Measurements from ENCODE around the gene ZNF865. TPM values are rescaled to one million over a fixed set of nuclear protein-coding genes. Genes with fewer than 3 reads are reported as not detected.

Gene ZNF865
- total and polyA plus RNA-seq, 2 donors (not counting 1 experiment from before 2014, with no cell fraction given) = 11.3 to 22.7 TPM

GRCh38 chr19:55646889-55647731 is 41.7 kb downstream of the ZNF865 start:
- Histone ChIP-seq H4K20me1 (ENCODE audit: control insufficient read depth, insufficient read depth, low read length, poor library complexity, severe bottlenecking) (peaks cover 21% of the 10 kb centered on the region), H3K79me2 (ENCODE audit: control insufficient read depth, insufficient read depth, low read length) (peaks cover 47% of the 10 kb centered on the region), H3K4me3 (ENCODE audit: control extremely low read depth in 1 of 5, extremely low read depth in 1 of 5, insufficient read depth in 1 of 5, low read depth in 2 of 5, low read length in 4 of 5) (peak overlapping the region; percentile 79 to 96 (median 90)), H3K4me1 (ENCODE audit: control insufficient read depth in 2 of 2, insufficient read depth in 2 of 2, low read length in 2 of 2) (peaks cover 41 to 58% of the 10 kb centered on the region in 2 donors), H3K27me3 (replicated peaks in 1 of 4; ENCODE audit: control extremely low read depth in 1 of 4, control insufficient read depth in 3 of 4, insufficient read depth in 4 of 4, low read length in 3 of 4) (no peaks in the 10 kb centered on the region), H3K36me3 (replicated peaks in 1 of 2; ENCODE audit: control extremely low read depth in 1 of 2, control insufficient read depth in 1 of 2, extremely low read depth in 1 of 2, insufficient read depth in 2 of 2, low read length in 1 of 2) (peaks cover 0 to 34% of the 10 kb centered on the region in 2 experiments), H3K9ac (ENCODE audit: low read length) (peak overlapping the region; percentile 85), H3K4me2 (replicated peaks; ENCODE audit: low read depth, low read length, poor library complexity, severe bottlenecking) (peak overlapping the region; percentile 86), H3K9me3 (ENCODE audit: control extremely low read depth in 1 of 3, control insufficient read depth in 2 of 3, insufficient read depth in 1 of 3, low read length in 2 of 3) (no peaks in the 10 kb centered on the region), H2AFZ (ENCODE audit: insufficient read depth, low read depth, low read length, poor library complexity, severe bottlenecking) (peak overlapping the region; percentile 84), H3K27ac (ENCODE audit: low read length in 2 of 2) (peak overlapping the region; percentile 79 to 90)
- peak overlapping the region; percentile 92 for H3K27ac Mint-ChIP-seq
- intact Hi-C loops (cut with micrococcal nuclease) = no loop called here
- H3K4me3 Mint-ChIP-seq = peak overlapping the region; percentile 97
- TF ChIP-seq CTCF (IDR thresholded peaks at IDR 0.05) = no peak
- no peak for TF ChIP-seq EZH2 (IDR thresholded peaks at IDR 0.05; ENCODE audit: borderline replicate concordance, insufficient read depth, low read depth, low read length, poor library complexity, severe bottlenecking)
- peaks cover 61% of the 10 kb centered on the region for H3K4me1 Mint-ChIP-seq
- 48% methylated on average over 5 of the region's 14 CpGs for WGBS (ENCODE audit: insufficient coverage)
- no peaks in the 10 kb centered on the region for H3K9me3 Mint-ChIP-seq (ENCODE audit: insufficient read depth)
- ATAC-seq (ENCODE audit: low read depth) (peak; percentile 33), DNase-seq (peak; percentile 84)
- H3K27me3 Mint-ChIP-seq = no peaks in the 10 kb centered on the region
- ChIA-PET POLR2A (interaction anchor here (0.5 to 2.2 kb wide), 9 partner anchors 8 to 1199 kb away, joined by 3 to 55 read pairs (median 6); partner anchors contain the start of genes FIZ1, ZNF784 and ZNF865), CTCF (interaction anchor here (0.7 to 7.2 kb wide), 11 partner anchors 12 to 263 kb away, joined by 3 to 131 read pairs (median 4); partner anchors contain the start of genes TMEM238 and ZNF865)
